Activated naive CD8-positive, alpha-beta T cell treated with anti-CD3 and anti-CD28 coated beads, Interleukin-2, amount 10 ng/mL, durations not matched to agents 7 days and 5 days (primary cell): Measurements from ENCODE around the gene TRIM49B. TPM values are rescaled to one million over a fixed set of nuclear protein-coding genes. Genes with fewer than 3 reads are reported as not detected.
"Not testable (repeated sequence)": the region's sequence is repeated elsewhere in the genome, so short reads cannot be mapped to it uniquely, and the experiment has no call there.

Experiments
- ATAC-seq: fragments of 150-1000 bp; cut with Tn5 transposase; one replicate; pipeline ENCODE4 v1.10.0; 2021; ENCODE audit warnings: low read depth, moderate library complexity
- POLR2A ChIA-PET: fragments of 350-600 bp; sonication (Branson Sonifier 250); formaldehyde crosslinking; loops from one replicate; lab custom pipeline; 2021; ENCODE audit warnings: antibody characterized with exemption; lab: Charles Lee
- DNase-seq: peaks from one replicate; pipeline ENCODE4 v3.0.0; 2021
- H3K27ac Mint-ChIP-seq: one replicate; pipeline ENCODE4 v1.8.0; 2022; ENCODE audit warnings: mild to moderate bottlenecking, mixed read lengths
- H3K27me3 Mint-ChIP-seq: one replicate; pipeline ENCODE4 v1.8.0; 2022; ENCODE audit warnings: mild to moderate bottlenecking, moderate library complexity, mixed read lengths
- H3K36me3 Mint-ChIP-seq: one replicate; pipeline ENCODE4 v1.8.0; 2021; ENCODE audit warnings: mild to moderate bottlenecking, mixed read lengths
- H3K4me1 Mint-ChIP-seq: one replicate; pipeline ENCODE4 v1.8.0; 2021; ENCODE audit warnings: mixed read lengths
- H3K4me3 Mint-ChIP-seq: one replicate; pipeline ENCODE4 v1.8.0; 2022; ENCODE audit warnings: mild to moderate bottlenecking, moderate library complexity, mixed read lengths
- H3K9me3 Mint-ChIP-seq: one replicate; pipeline ENCODE4 v1.8.0; 2021; ENCODE audit warnings: mixed read lengths
- total RNA-seq, 2 experiments: library from RNA; stranded (reverse); gene quantifications; one replicate each; pipeline ENCODE4 v1.2.3, GENCODE V29; 2021

Gene TRIM49B
- not detected for total RNA-seq

GRCh38 chr11:49028523-49028922 is at the start of gene TRIM49B:
TSS of gene TRIM49B (plus strand) at chr11:49028823. CDS start at chr11:49031600, 2,777 bp downstream.
- H3K4me1 Mint-ChIP-seq, H3K27me3 Mint-ChIP-seq, ATAC-seq, H3K4me3 Mint-ChIP-seq, H3K9me3 Mint-ChIP-seq, POLR2A ChIA-PET, H3K27ac Mint-ChIP-seq, DNase-seq, H3K36me3 Mint-ChIP-seq: not testable (repeated sequence)

- POLR2A ChIA-PET, H3K27ac Mint-ChIP-seq, H3K36me3 Mint-ChIP-seq, H3K27me3 Mint-ChIP-seq, ATAC-seq, H3K4me3 Mint-ChIP-seq, DNase-seq, H3K4me1 Mint-ChIP-seq, H3K9me3 Mint-ChIP-seq: not testable (repeated sequence)
These were observed 44.8 kb upstream of the TRIM49B start, which contains the start of gene TRIM51G for GRCh38 chr11:48983785-48984184. TSS of gene TRIM51G (minus strand) at chr11:48983885. CDS start at chr11:48981695, 2,190 bp downstream.

- H3K4me3 Mint-ChIP-seq, H3K9me3 Mint-ChIP-seq, DNase-seq, H3K36me3 Mint-ChIP-seq, ATAC-seq, H3K27ac Mint-ChIP-seq, H3K4me1 Mint-ChIP-seq, POLR2A ChIA-PET, H3K27me3 Mint-ChIP-seq: not testable (repeated sequence)
These were observed 19.6 kb downstream of the TRIM49B start for GRCh38 chr11:49048229-49048628.

GRCh38 chr11:49049821-49050220 is 21.2 kb downstream of the TRIM49B start:
- POLR2A ChIA-PET, H3K4me1 Mint-ChIP-seq, ATAC-seq, H3K27ac Mint-ChIP-seq, H3K9me3 Mint-ChIP-seq, H3K4me3 Mint-ChIP-seq, H3K36me3 Mint-ChIP-seq, DNase-seq, H3K27me3 Mint-ChIP-seq: not testable (repeated sequence)

DNA sequence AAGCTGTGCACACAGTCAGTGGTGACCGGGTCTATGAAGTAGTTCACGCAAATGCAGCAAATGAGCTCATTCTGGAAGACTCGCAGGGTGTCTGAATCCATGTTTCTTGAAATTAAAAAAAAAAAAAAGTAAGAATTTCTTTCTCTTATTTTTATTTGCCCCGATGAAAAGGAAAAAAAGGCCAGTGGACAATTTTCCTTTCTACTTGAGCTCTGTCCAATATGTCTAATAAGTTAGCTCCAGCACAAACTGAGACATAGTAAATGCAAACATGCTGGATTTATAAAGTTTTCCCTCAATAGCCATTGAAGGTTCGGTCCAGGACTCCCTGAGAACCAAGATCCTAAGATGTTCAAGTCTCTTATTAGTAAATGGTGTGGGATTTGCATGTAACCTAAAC is 30.4 kb downstream of the TRIM49B start, which contains the start of gene TRIM64C:
TSS of gene TRIM64C (minus strand) at position 101 of the 400 bp plus-strand sequence. CDS start at position 101, 0 bp downstream.
- H3K9me3 Mint-ChIP-seq, ATAC-seq, POLR2A ChIA-PET, H3K36me3 Mint-ChIP-seq, DNase-seq, H3K27me3 Mint-ChIP-seq, H3K27ac Mint-ChIP-seq, H3K4me1 Mint-ChIP-seq, H3K4me3 Mint-ChIP-seq: not testable (repeated sequence)

GRCh38 chr11:49069897-49070296 is 41.3 kb downstream of the TRIM49B start:
- H3K9me3 Mint-ChIP-seq, H3K27ac Mint-ChIP-seq, H3K27me3 Mint-ChIP-seq, H3K4me1 Mint-ChIP-seq, ATAC-seq, POLR2A ChIA-PET, H3K36me3 Mint-ChIP-seq, H3K4me3 Mint-ChIP-seq, DNase-seq: not testable (repeated sequence)

Other genes with a start within 250 kb of the TRIM49B start
- gene TRIM51G, start 44.9 kb upstream of the TRIM49B start, total RNA-seq, result not detected
- not detected for gene TRIM64C, start 30.3 kb downstream of the TRIM49B start, total RNA-seq
- not detected for gene FOLH1, start 179.8 kb downstream of the TRIM49B start, total RNA-seq